CD4-positive, alpha-beta T cell treated with Interferon alpha-2 for 1 hour (primary cell): ENCODE results near the gene CBL.

Experiments used
- DNase-seq, 2 donors: peaks; one replicate each; pipeline ENCODE4 v3.0.0-alpha.2; 2020 to 2022

CBL gene

GRCh38 chr11:119335091-119335654 lies 129.0 kb downstream of the CBL start:
- no peak for DNase-seq

GRCh38 chr11:119335655-119336543 lies 129.8 kb downstream of the CBL start:
- no peak for DNase-seq

- no peak for DNase-seq
Measured at GRCh38 chr11:119336744-119337469, 130.8 kb downstream of the CBL start.

- DNase-seq: no peak
Measured at GRCh38 chr11:119337581-119338317, 131.6 kb downstream of the CBL start.

- peak; percentile 61 to 77 for DNase-seq
Measured at GRCh38 chr11:119338318-119338890, 132.3 kb downstream of the CBL start.

GRCh38 chr11:119338965-119339588 lies 132.9 kb downstream of the CBL start:
- no peak for DNase-seq

GRCh38 chr11:119339589-119340334 lies 133.6 kb downstream of the CBL start:
- DNase-seq: peak; percentile 19 to 32

- DNase-seq: no peak
Measured at GRCh38 chr11:119340335-119341221, 134.4 kb downstream of the CBL start, which contains the start of gene C1QTNF5. TSS of gene C1QTNF5 (minus strand) at chr11:119340883. CDS start at chr11:119340397, 486 bp downstream.

GRCh38 chr11:119341222-119342022 lies 135.3 kb downstream of the CBL start:
- no peak for DNase-seq

- DNase-seq: no peak
Measured at GRCh38 chr11:119342023-119342300, 135.8 kb downstream of the CBL start.

GRCh38 chr11:119342362-119343130 lies 136.4 kb downstream of the CBL start:
- DNase-seq: no peak

- no peak for DNase-seq
Measured at GRCh38 chr11:119343726-119344125, 137.6 kb downstream of the CBL start.

GRCh38 chr11:119344291-119345010 lies 138.3 kb downstream of the CBL start:
- DNase-seq: no peak

GRCh38 chr11:119345685-119346084 lies 139.5 kb downstream of the CBL start:
- no peak for DNase-seq

GRCh38 chr11:119346605-119347004 lies 140.5 kb downstream of the CBL start, which contains the start of gene MFRP:
TSS of gene MFRP (minus strand) at chr11:119346705. CDS start at chr11:119346513, 192 bp downstream.
- DNase-seq: no peak

GRCh38 chr11:119347242-119347641 lies 141.1 kb downstream of the CBL start:
- no peak for DNase-seq

- no peak for DNase-seq
Measured at GRCh38 chr11:119347940-119348605, 141.9 kb downstream of the CBL start.
